ENCODE measurements around the gene ERN1.
"Not testable (repeated sequence)": the region's sequence is repeated elsewhere in the genome, so short reads cannot be mapped to it uniquely, and the experiment has no call there.

The ERN1 gene

GRCh38 chr17:64022611-64023063 is 107.3 kb downstream of the ERN1 start:
- no peak for DNase-seq

- peak; percentile 95 to 96 for DNase-seq
Measured at GRCh38 chr17:64020056-64020766, 109.7 kb downstream of the ERN1 start, which contains the start of gene ICAM2. ICAM2 (minus strand) TSS chr17:64020633; CDS start chr17:64006691, 13,942 bp downstream.

DNA sequence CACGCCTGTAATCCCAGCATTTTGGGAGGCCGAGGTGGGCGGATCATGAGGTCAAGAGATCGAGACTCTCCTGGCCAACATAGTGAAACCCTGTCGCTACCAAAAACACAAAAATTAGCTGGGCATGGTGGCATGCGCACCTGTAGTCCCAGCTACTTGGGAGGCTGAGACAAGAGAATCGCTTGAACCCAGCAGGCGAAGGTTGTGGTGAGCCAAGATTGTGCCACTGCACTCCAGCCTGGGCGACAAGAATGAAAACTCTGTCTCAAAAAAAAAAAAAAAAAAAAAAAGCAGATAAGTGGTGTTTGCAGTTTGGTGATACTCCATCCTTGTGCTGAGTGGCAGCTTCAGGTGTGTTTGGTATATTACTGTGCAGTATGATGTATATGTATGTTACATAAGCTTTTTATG is 110.4 kb downstream of the ERN1 start:
- DNase-seq = peak in 1 of 2 donors; percentile 35

DNA sequence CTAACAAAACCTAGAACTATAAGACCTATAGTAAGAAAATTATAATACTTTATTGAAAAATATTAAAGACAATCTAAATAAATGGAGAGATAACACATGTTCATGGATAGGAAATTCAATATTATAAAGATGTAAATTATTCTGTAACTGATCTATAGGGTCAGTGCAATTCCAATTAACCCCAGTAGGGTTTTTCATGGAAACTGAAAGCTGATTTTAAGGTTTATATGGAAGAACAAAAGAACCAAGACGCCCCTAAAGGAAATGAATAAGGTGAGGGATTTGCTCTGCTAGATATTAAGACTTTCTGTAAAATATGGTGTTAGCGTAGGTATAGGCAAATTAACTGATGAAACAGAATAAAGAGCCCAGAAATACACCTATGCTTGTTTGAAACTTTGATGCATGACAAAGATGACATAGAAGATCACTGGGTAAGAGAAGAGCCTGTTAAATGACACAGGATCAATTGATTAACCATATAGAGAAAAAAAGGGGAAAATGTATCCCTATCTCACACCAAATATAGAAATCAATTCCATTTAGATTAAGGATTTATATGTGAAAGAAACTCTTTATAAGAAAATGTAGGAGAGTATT is 112.5 kb downstream of the ERN1 start:
- no peak for DNase-seq

GRCh38 chr17:64016974-64017373 is 113.0 kb downstream of the ERN1 start:
- no peak for DNase-seq

DNA sequence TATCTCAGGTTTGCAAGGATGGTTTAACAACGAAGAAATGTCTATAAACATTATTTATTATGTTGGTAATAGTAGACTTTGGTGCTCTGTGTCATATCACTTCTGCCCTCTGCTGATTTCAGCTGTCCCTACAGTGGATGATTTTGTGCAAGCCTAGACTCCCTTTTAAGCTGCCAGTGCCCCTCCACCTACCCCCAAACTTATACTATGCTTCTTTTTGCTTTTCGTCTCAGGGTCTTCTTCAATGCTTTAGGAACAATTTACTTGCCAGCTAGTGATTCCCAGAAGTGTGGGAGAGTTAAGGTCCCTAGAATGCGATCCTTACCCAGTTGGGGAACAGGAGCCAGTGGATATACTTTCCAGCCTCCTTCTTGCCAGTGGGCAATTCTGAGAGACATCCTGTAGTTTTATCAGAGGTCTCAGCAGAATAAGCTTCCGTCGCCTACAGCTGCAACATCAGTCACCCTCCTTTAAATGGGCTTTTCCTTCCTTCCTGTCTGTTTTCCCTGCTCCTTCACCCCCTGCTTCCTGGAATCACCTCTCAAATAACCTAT is 113.6 kb downstream of the ERN1 start:
- DNase-seq = no peak

GRCh38 chr17:64015447-64015846 is 114.5 kb downstream of the ERN1 start:
- DNase-seq = no peak

DNA sequence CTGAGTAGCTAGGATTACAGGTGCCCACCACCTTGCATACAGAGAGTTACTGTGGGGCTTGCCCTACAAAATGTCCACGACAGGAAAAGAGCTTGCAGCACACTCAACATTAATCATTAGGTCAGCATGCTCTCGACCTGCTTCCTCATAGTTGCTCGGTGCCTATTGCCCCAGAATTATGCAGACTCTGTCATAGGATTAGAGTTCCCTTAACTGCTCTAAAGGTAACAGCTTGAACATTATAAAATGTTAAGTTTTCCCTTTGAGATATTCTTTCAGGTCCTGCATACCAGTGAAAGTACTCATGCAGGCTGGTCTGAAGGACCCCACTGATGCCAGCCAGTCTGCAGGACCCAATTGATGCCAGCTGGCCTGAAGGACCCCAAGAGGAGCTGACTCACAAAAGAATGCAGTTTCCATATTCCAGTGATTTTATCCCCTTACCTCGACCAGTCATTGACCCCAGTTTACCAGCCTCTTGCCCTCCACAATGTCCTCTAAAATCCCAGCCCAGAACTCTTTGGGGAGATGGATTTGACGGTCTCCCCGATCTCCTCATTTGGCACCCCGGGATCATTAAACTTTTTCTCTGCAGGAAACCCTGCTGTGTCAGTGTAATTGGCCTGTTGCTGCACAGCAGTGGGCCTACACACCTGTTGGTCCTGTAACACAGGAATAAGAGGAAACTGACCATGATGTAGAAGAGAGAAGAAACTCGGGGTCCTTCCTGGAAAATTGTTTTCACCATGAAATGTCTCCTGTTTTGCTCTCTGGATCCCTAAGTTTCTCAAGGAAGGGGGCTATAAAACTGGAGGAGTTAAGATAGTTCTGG is 120.2 kb downstream of the ERN1 start:
- DNase-seq = no peak

DNA sequence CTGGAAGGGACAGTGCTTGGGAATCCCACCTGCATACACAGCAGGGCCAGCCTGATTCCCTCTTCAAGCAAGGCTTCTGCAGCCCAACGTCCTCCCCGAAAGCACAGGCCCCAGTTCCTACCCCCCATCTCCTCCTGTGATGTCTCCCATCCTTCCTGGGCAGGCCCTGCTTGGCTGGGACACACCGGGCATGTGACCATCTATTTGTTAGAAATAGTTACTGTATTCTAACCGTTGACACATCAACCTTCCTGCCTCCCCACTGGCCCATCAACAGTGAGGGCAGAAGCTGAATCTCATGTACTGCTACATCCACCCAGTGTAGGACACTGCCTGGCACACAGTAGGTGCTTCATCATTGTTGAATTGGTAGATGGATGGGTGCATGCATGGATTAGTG is 121.1 kb downstream of the ERN1 start:
- no peak for DNase-seq

DNA sequence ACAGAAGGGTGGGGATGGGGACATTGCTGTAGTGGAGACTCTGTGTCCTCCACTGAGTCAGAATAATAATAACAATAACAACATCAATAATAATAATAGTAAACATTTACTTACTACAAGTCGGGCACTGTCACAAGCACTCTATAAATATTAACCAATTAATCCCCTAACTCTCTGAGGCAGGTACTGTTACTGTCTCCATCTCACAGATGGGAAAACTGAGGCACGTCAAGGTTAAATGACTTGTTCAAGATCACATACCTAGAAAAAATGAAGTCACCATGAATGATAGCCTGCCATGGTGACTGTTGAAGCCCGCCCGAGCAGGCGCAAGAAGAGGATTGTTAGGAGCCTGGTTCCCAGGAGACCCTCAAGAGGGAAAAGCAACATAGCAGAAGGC is 121.6 kb downstream of the ERN1 start:
- DNase-seq = no peak

DNA sequence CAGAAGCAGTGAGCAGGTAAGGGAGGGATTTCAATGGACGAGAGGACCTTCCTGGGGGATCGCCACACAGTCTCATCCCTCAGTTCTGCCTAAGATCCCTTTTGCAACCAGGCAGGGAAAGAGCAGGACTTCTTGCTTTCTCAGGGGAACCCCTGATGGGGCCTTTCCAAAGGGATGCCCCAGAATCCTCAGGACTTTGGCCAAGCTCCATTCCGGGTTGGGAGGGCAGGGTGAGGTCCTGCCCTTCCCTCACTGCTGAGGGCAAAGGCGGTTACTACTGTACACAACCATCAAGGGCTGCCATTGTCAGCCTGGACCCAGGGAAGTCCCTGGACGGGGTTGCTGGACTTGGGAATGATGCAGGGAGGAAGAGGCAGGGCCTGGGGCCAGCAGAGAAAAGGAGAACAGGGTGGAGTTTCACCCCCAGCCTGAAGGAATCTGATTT is 122.1 kb downstream of the ERN1 start:
- DNase-seq = no peak

DNA sequence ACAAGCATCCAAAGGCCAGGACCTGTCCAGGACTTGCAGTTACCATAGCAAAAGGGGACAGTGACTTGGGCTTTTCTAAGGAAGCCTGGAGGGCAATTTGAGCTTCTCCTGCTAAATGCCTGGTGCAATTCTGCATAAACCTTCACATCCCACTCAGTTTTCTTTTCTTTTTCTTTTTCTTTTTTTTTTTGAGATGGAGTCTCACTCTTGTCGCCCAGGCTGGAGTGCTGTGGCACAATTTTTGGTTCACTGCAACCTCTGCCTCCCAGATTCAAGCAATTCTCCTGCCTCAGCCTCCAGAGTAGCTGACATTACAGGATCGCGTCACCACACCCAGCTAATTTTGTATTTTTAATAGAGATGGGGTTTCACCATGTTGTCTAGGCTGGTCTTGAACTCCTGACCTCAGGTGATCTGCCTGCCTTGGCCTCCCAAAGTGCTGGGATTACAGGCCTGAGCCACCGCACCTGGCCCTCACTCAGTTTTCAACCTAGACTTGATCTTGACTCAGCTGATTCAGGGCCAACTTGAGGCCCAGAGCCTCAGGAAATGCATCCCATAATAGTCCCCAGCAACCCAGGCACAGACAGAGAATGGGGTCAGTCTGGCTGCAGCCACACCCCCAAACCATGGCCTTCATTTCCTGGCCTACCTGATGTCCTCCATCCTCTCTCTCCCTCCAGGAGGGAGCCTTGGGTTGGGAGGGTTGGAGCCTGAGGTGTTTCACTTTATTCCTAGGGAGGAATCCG is 122.7 kb downstream of the ERN1 start:
- DNase-seq = not testable (repeated sequence)

- no peak for DNase-seq
Measured at GRCh38 chr17:64006361-64007088, 123.4 kb downstream of the ERN1 start.

DNA sequence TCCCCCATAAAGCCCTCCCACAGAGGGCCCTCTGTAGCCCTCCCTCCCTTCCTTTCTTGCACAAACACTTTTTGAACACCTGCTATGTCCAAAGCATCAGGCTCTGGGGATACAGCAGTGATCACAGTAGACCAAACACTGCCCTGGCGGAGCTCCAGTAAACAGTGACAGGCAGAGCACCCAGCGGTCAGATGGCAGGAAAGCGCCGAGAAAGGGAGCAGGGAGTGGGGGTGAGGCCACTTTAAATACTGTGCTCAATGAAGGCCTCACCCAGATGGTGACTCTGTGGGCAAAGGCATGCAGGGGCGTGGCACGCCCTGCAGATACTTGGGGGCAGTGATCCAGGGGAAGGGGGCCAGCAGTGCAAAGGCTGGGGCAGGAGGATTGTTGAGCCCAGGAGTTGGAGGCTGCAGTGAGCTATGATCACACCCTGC is 124.2 kb downstream of the ERN1 start:
- DNase-seq = no peak

DNA sequence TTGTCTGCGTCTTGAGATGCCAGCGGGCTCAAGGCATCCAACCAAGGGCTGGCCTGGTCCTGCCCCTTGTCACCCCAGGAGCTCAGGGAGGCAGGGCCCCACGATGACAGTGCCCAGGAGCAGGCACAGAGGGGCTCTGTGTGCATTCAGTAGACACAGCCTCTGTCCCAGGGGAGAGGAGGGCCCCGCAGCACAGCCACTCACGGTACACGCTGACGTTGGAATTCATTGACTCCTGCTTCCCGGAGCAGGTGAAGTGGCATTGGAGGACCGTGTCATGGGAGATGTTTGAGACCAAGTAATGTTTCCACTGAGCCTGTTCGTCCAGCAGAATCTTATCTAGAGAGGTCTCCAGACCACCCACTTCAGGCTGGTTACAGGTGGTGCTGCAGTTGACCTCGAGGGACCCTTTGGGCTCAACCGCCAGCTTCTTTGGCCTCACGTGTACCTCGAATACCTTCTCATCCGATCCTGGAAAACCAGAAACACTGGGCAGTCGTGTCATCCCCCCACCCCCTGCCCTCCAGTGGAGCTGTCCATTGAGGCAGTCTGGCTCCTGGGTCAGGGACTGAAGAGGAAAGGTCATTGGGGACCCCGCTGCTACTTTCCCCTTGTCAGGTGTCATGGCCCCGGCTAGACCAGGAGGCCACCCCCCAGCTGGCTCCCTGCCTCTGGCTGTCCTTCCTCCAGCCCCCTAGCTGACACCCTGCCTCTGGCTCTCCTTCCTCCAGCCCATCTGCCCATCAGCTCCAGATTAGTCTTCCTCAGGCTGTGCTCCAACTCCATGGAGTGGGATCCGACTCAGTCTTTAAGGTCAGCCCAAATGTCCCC is 124.8 kb downstream of the ERN1 start:
- no peak for DNase-seq

GRCh38 chr17:64004218-64004770 is 125.7 kb downstream of the ERN1 start:
- no peak for DNase-seq

- no peak for DNase-seq
Measured at GRCh38 chr17:64003526-64004121, 126.3 kb downstream of the ERN1 start.

DNA sequence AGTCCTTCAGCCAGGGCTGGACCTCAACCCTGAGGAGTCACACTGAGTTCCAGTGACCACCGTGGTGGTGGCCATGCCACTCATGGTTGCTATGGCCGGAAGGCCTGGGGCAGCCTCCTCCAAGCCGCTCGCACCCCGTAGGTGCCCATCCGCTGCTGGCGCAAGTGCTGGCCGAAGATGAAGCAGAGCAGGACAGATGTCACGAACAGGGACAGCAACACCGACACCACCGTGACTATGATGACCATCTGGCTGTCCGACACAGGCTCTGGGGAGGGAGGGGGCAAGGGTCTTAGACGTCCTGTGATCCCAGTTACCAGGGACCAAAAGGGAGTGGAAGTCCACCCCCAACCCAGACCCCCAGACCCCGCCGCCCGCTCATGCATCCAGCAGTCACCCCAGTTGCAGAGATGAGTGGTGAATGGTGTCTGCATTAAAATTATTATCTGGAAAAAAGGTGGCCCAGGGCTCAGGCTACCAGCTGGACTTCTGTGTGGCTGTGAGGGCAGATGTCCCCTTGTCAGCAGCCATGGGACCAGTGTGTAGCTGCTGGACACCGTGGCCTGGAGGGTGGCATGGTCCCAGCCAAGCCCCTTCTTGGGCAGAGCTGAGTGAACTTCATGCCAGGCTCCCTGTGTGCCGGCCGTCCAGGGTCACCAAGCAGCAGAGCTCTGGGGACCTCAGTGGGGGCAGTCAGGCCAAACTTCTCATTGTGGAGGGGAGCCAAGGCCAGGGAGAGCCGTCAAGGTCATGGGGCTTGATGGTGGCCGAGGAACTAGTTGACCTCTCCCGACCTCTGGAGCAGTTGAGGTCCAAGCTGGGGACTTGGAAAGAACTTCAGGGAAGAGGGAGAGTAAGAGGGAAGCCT is 127.1 kb downstream of the ERN1 start:
- DNase-seq = no peak

All from CD4-positive, alpha-beta T cell treated with Interleukin-1 beta for 1 hour (primary cell).